NCI-H524 (cell line): ENCODE data around the gene LRRC32.

Experiments used
- DNase-seq, 2 experiments: peaks; one replicate each; lab custom pipeline; 2025; lab: John Stamatoyannopoulos, UW

The LRRC32 gene

GRCh38 chr11:76664578-76665061, 5.9 kb downstream of the LRRC32 start:
- no peak for DNase-seq

GRCh38 chr11:76663912-76664440, 6.6 kb downstream of the LRRC32 start:
- no peak for DNase-seq

- DNase-seq, result no peak
Observed at GRCh38 chr11:76663486-76663810, 7.1 kb downstream of the LRRC32 start.

- DNase-seq, result no peak
Observed at GRCh38 chr11:76662656-76663485, 7.7 kb downstream of the LRRC32 start.

GRCh38 chr11:76661834-76662434, 8.6 kb downstream of the LRRC32 start:
- no peak for DNase-seq

GRCh38 chr11:76661306-76661751, 9.2 kb downstream of the LRRC32 start:
- DNase-seq, result no peak

- no peak for DNase-seq
Observed at GRCh38 chr11:76660533-76661305, 9.8 kb downstream of the LRRC32 start.

- DNase-seq, result no peak
Observed at GRCh38 chr11:76659672-76660532, 10.6 kb downstream of the LRRC32 start.

- DNase-seq, result no peak
Observed at GRCh38 chr11:76658651-76659650, 11.6 kb downstream of the LRRC32 start.

GRCh38 chr11:76658231-76658630, 12.3 kb downstream of the LRRC32 start:
- no peak for DNase-seq

GRCh38 chr11:76657187-76658170, 13.1 kb downstream of the LRRC32 start:
- no peak for DNase-seq

GRCh38 chr11:76656571-76657081, 13.9 kb downstream of the LRRC32 start:
- DNase-seq, result no peak

GRCh38 chr11:76656050-76656531, 14.5 kb downstream of the LRRC32 start:
- DNase-seq, result no peak

GRCh38 chr11:76655501-76656049, 15.0 kb downstream of the LRRC32 start:
- DNase-seq, result no peak

- no peak for DNase-seq
Observed at GRCh38 chr11:76654980-76655379, 15.6 kb downstream of the LRRC32 start.

GRCh38 chr11:76654298-76654851, 16.2 kb downstream of the LRRC32 start:
- DNase-seq, result no peak

GRCh38 chr11:76653674-76654284, 16.8 kb downstream of the LRRC32 start:
- peak in 1 of 2 experiments; percentile 38 for DNase-seq
